Muscle of arm (tissue), 14 donors: ENCODE data around the gene CBLN1. TPM values are rescaled to one million over a fixed set of nuclear protein-coding genes. Genes with fewer than 3 reads are reported as not detected.

Source experiments
- DNase-seq: peaks from one replicate; pipeline ENCODE4 v3.0.0-alpha.2; 2013
- long read RNA-seq, 11 donors: transcript quantifications; one replicate each; lab custom pipeline, GENCODE V29; 2026
- polyA plus RNA-seq, 12 donors: library from polyadenylated mRNA; unstranded; fragments of 120-200 nt; gene quantifications; one replicate each; pipeline ENCODE4 v1.2.1, GENCODE V29; 2013; ENCODE audit not compliant: insufficient read length in 12 of 12

The CBLN1 gene
- 1 to 10 TPM in 7 of 12 donors, under 1 TPM in 4, not detected in 1; 0.08 to 5.8 (median 1.5) TPM for polyA plus RNA-seq
- long read RNA-seq, donor 1 = 0 reads
- long read RNA-seq, donor 2 = 0 reads
- long read RNA-seq, donor 3, partial matches to known transcripts = 0 of 2 reads
- long read RNA-seq, donor 3, other reads (novel, unspliced or antisense) = 0 of 2 reads
- long read RNA-seq, donor 4 = 0 reads
- long read RNA-seq, donor 5, partial matches to known transcripts = 0 of 1 reads
- long read RNA-seq, donor 5, other reads (novel, unspliced or antisense) = 0 of 1 reads
- long read RNA-seq, donor 6, partial matches to known transcripts = 0 of 2 reads
- long read RNA-seq, donor 6, other reads (novel, unspliced or antisense) = 0 of 2 reads
- long read RNA-seq, donor 7 = 0 reads
- long read RNA-seq, donor 8, partial matches to known transcripts = 0 of 1 reads
- long read RNA-seq, donor 8, other reads (novel, unspliced or antisense) = 0 of 1 reads
- long read RNA-seq, donor 9 = 0 reads
- long read RNA-seq, donor 10 = 0 reads
- long read RNA-seq, donor 11 = 0 reads

GRCh38 chr16:49281480-49281842, at the start of gene CBLN1:
Gene CBLN1, minus strand, starts transcription at chr16:49281838. Its CDS starts 373 bp downstream, at chr16:49281465.
- no peak for DNase-seq

GRCh38 chr16:49330562-49331201, 49.0 kb upstream of the CBLN1 start:
- no peak for DNase-seq

- DNase-seq = no peak
These were observed 46.7 kb upstream of the CBLN1 start for GRCh38 chr16:49328325-49328724.

GRCh38 chr16:49327466-49327865, 45.8 kb upstream of the CBLN1 start:
- DNase-seq = no peak

- DNase-seq = no peak
These were observed 43.1 kb upstream of the CBLN1 start for GRCh38 chr16:49324703-49325102.

- DNase-seq = no peak
These were observed 34.0 kb upstream of the CBLN1 start for GRCh38 chr16:49315602-49316001.

- no peak for DNase-seq
These were observed 30.8 kb upstream of the CBLN1 start for GRCh38 chr16:49312389-49312985.

- no peak for DNase-seq
These were observed 30.2 kb upstream of the CBLN1 start for GRCh38 chr16:49311823-49312222.

- no peak for DNase-seq
These were observed 25.5 kb upstream of the CBLN1 start for GRCh38 chr16:49307176-49307575.

- DNase-seq = no peak
These were observed 23.8 kb upstream of the CBLN1 start for GRCh38 chr16:49305406-49305805.

GRCh38 chr16:49292413-49292812, 10.8 kb upstream of the CBLN1 start:
- DNase-seq = peak; percentile 8

- no peak for DNase-seq
These were observed 5.9 kb upstream of the CBLN1 start for GRCh38 chr16:49287572-49287971.

GRCh38 chr16:49284962-49285361, 3.3 kb upstream of the CBLN1 start:
- no peak for DNase-seq

- DNase-seq = no peak
These were observed 1.9 kb upstream of the CBLN1 start for GRCh38 chr16:49283376-49284049.

- no peak for DNase-seq
These were observed 1.2 kb upstream of the CBLN1 start for GRCh38 chr16:49282690-49283375.

- peak; percentile 55 for DNase-seq
These were observed 405 bp upstream of the CBLN1 start for GRCh38 chr16:49281843-49282642.

- DNase-seq = no peak
These were observed 732 bp downstream of the CBLN1 start for GRCh38 chr16:49280841-49281371.

- DNase-seq = no peak
These were observed 1.4 kb downstream of the CBLN1 start for GRCh38 chr16:49280105-49280741.

- DNase-seq = no peak
These were observed 2.5 kb downstream of the CBLN1 start for GRCh38 chr16:49278944-49279725.
